ENCODE data around the gene KCNMA1.

Gene KCNMA1

GRCh38 chr10:77251297-77252013 is 386.2 kb downstream of the KCNMA1 start:
- no peak for DNase-seq

GRCh38 chr10:77249901-77250459 is 387.6 kb downstream of the KCNMA1 start:
- no peak for DNase-seq

GRCh38 chr10:77248104-77248790 is 389.4 kb downstream of the KCNMA1 start:
- no peak for DNase-seq

GRCh38 chr10:77247031-77247990 is 390.3 kb downstream of the KCNMA1 start:
- no peak for DNase-seq

GRCh38 chr10:77245953-77246352 is 391.7 kb downstream of the KCNMA1 start:
- DNase-seq, result no peak

- no peak for DNase-seq
Measured at GRCh38 chr10:77244746-77245145, 392.9 kb downstream of the KCNMA1 start.

- DNase-seq, result no peak
Measured at GRCh38 chr10:77244286-77244685, 393.3 kb downstream of the KCNMA1 start.

GRCh38 chr10:77241350-77241725 is 396.3 kb downstream of the KCNMA1 start:
- DNase-seq, result no peak

- DNase-seq, result no peak
Measured at GRCh38 chr10:77240706-77241349, 396.8 kb downstream of the KCNMA1 start.

GRCh38 chr10:77240041-77240652 is 397.5 kb downstream of the KCNMA1 start:
- DNase-seq, result no peak

GRCh38 chr10:77237120-77237519 is 400.5 kb downstream of the KCNMA1 start:
- DNase-seq, result no peak

GRCh38 chr10:77236700-77237099 is 400.9 kb downstream of the KCNMA1 start:
- DNase-seq, result no peak

GRCh38 chr10:77236029-77236428 is 401.6 kb downstream of the KCNMA1 start:
- DNase-seq, result no peak

- DNase-seq, result no peak
Measured at GRCh38 chr10:77234599-77234998, 403.0 kb downstream of the KCNMA1 start.

- no peak for DNase-seq
Measured at GRCh38 chr10:77233466-77233865, 404.1 kb downstream of the KCNMA1 start.

GRCh38 chr10:77231884-77232610 is 405.6 kb downstream of the KCNMA1 start:
- no peak for DNase-seq

GRCh38 chr10:77231375-77231774 is 406.2 kb downstream of the KCNMA1 start:
- no peak for DNase-seq

GRCh38 chr10:77230194-77230593 is 407.4 kb downstream of the KCNMA1 start:
- no peak for DNase-seq

- no peak for DNase-seq
Measured at GRCh38 chr10:77229704-77230103, 407.9 kb downstream of the KCNMA1 start.

- no peak for DNase-seq
Measured at GRCh38 chr10:77228559-77228958, 409.0 kb downstream of the KCNMA1 start.

- DNase-seq, result no peak
Measured at GRCh38 chr10:77226853-77227565, 410.6 kb downstream of the KCNMA1 start.

Measured in effector CD8-positive, alpha-beta T cell (primary cell).